Measurements from ENCODE around the gene ABCA6.

ABCA6 gene

DNA sequence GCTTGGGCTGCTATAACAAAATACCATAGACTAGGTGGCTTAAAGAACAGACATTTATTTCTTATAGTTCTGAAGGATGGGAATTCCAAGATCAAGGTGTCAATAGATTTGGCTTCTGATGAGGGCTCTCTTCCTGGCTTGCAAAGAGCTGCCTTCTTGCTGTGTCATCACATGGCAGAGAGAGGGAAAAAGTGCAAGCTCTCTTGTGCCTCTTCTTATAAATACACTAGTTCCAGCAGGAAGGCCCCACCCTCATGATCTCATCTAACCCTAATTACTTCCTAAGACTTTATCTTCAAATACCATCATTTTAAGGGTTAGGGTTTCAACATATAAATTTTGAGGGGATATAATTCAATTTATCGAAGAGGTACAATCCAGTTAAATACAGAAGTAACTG, 111.5 kb downstream of the ABCA6 start:
- H3K4me2 ChIP-seq (ENCODE audit: low read depth, low read length): no peak overlapping the region
- no peaks in the 10 kb centered on the region for H3K4me1 ChIP-seq (ENCODE audit: low read length)
- no peak overlapping the region for H3K4me3 ChIP-seq (ENCODE audit: low read length)
- TF ChIP-seq CTCF (IDR thresholded peaks at IDR 0.05; ENCODE audit: low read length) (no peak), EZH2 (optimal IDR thresholded peaks at IDR 0.05; ENCODE audit: low read depth, low read length) (no peak)
- DNase-seq: no peak
- H2AFZ ChIP-seq (ENCODE audit: low read length): no peak overlapping the region
- no peaks in the 10 kb centered on the region for H3K9me2 ChIP-seq (replicated peaks; ENCODE audit: insufficient read depth, low read length)
- no peak overlapping the region for H3K9ac ChIP-seq (ENCODE audit: low read length)
- no peaks in the 10 kb centered on the region for H3K36me3 ChIP-seq (replicated peaks; ENCODE audit: insufficient read depth, low read length)
- H3K9me3 ChIP-seq (replicated peaks; ENCODE audit: insufficient read depth, low read length): no peaks in the 10 kb centered on the region
- H3F3A ChIP-seq (ENCODE audit: insufficient read depth, low read length): no peaks in the 10 kb centered on the region
- no peaks in the 10 kb centered on the region for H4K20me1 ChIP-seq (ENCODE audit: insufficient read depth, low read length)
- H3K27ac ChIP-seq (ENCODE audit: low read length): no peak overlapping the region
- H3K79me2 ChIP-seq (ENCODE audit: low read length): no peaks in the 10 kb centered on the region
- no peaks in the 10 kb centered on the region for H3K27me3 ChIP-seq (replicated peaks; ENCODE audit: insufficient read depth, low read length)
